ENCODE data around the gene PXDN. TPM values are rescaled to one million over a fixed set of nuclear protein-coding genes. Genes with fewer than 3 reads are reported as not detected.

PXDN gene
- total RNA-seq, 1 donor from 2014 or later, result 189 TPM

GRCh38 chr2:1613078-1613445, 131.3 kb downstream of the PXDN start:
- DNase-seq, result no peak

GRCh38 chr2:1612391-1613077, 131.8 kb downstream of the PXDN start:
- DNase-seq, result no peak

GRCh38 chr2:1611886-1612285, 132.4 kb downstream of the PXDN start:
- DNase-seq, result no peak

GRCh38 chr2:1610096-1610485, 134.2 kb downstream of the PXDN start:
- DNase-seq, result no peak

- DNase-seq, result no peak
Measured at GRCh38 chr2:1609485-1610095, 134.7 kb downstream of the PXDN start.

- DNase-seq, result no peak
Measured at GRCh38 chr2:1609040-1609439, 135.3 kb downstream of the PXDN start.

GRCh38 chr2:1607971-1608688, 136.2 kb downstream of the PXDN start:
- no peak for DNase-seq

- no peak for DNase-seq
Measured at GRCh38 chr2:1607236-1607920, 136.9 kb downstream of the PXDN start.

- peak; percentile 68 for DNase-seq
Measured at GRCh38 chr2:1606421-1607235, 137.7 kb downstream of the PXDN start.

- DNase-seq, result no peak
Measured at GRCh38 chr2:1606046-1606400, 138.3 kb downstream of the PXDN start.

GRCh38 chr2:1605102-1606045, 138.9 kb downstream of the PXDN start:
- DNase-seq, result peak; percentile 75

- DNase-seq, result no peak
Measured at GRCh38 chr2:1603521-1603920, 140.8 kb downstream of the PXDN start.

- no peak for DNase-seq
Measured at GRCh38 chr2:1603059-1603458, 141.3 kb downstream of the PXDN start.

- DNase-seq, result peak; percentile 51
Measured at GRCh38 chr2:1602278-1603010, 141.9 kb downstream of the PXDN start.

- DNase-seq, result peak; percentile 48
Measured at GRCh38 chr2:1601471-1602277, 142.6 kb downstream of the PXDN start.

- DNase-seq, result no peak
Measured at GRCh38 chr2:1601067-1601412, 143.3 kb downstream of the PXDN start.

- peak; percentile 46 for DNase-seq
Measured at GRCh38 chr2:1600191-1601066, 143.9 kb downstream of the PXDN start.

- no peak for DNase-seq
Measured at GRCh38 chr2:1599301-1600085, 144.8 kb downstream of the PXDN start.
